ENCODE results near the gene ACAD9.
A peak's percentile ranks its signal among the peaks of the same experiment; 100 is the strongest.
"Not testable (repeated sequence)": the region's sequence is repeated elsewhere in the genome, so short reads cannot be mapped to it uniquely, and the experiment has no call there.

ACAD9 gene

GRCh38 chr3:128863560-128863959, 15.9 kb upstream of the ACAD9 start:
- peak; percentile 40; the same call in 1 of the 2 replicates for TF ChIP-seq CTCF (IDR thresholded peaks at IDR 0.05; ENCODE audit: borderline replicate concordance, insufficient read depth, low read depth, low read length)
- no peak overlapping the region for H3K4me3 ChIP-seq (ENCODE audit: low read depth, low read length)

- H3K4me3 ChIP-seq (ENCODE audit: low read depth, low read length): no peak overlapping the region
- TF ChIP-seq CTCF (IDR thresholded peaks at IDR 0.05; ENCODE audit: borderline replicate concordance, insufficient read depth, low read depth, low read length): no peak
These were observed 15.0 kb upstream of the ACAD9 start for GRCh38 chr3:128864351-128864811.

- H3K4me3 ChIP-seq (ENCODE audit: low read depth, low read length): not testable (repeated sequence)
These were observed 14.3 kb upstream of the ACAD9 start for GRCh38 chr3:128864849-128865804.

GRCh38 chr3:128867200-128868125, 12.0 kb upstream of the ACAD9 start:
- TF ChIP-seq CTCF (IDR thresholded peaks at IDR 0.05; ENCODE audit: borderline replicate concordance, insufficient read depth, low read depth, low read length): no peak
- H3K4me3 ChIP-seq (ENCODE audit: low read depth, low read length): no peak overlapping the region

GRCh38 chr3:128870347-128870746, 9.1 kb upstream of the ACAD9 start:
- H3K4me3 ChIP-seq (ENCODE audit: low read depth, low read length): no peak overlapping the region
- no peak for TF ChIP-seq CTCF (IDR thresholded peaks at IDR 0.05; ENCODE audit: borderline replicate concordance, insufficient read depth, low read depth, low read length)

GRCh38 chr3:128872282-128872681, 7.1 kb upstream of the ACAD9 start:
- no peak overlapping the region for H3K4me3 ChIP-seq (ENCODE audit: low read depth, low read length)
- no peak for TF ChIP-seq CTCF (IDR thresholded peaks at IDR 0.05; ENCODE audit: borderline replicate concordance, insufficient read depth, low read depth, low read length)

- H3K4me3 ChIP-seq (ENCODE audit: low read depth, low read length): no peak overlapping the region
- TF ChIP-seq CTCF (IDR thresholded peaks at IDR 0.05; ENCODE audit: borderline replicate concordance, insufficient read depth, low read depth, low read length): no peak
These were observed 6.7 kb upstream of the ACAD9 start for GRCh38 chr3:128872744-128873143.
